GM21447 (cell line): ENCODE results near the gene TSPAN19.
"Not testable (repeated sequence)": the region's sequence is repeated elsewhere in the genome, so short reads cannot be mapped to it uniquely, and the experiment has no call there.

Source experiments
- ATAC-seq: cut with Tn5 transposase; IDR thresholded peaks from one replicate; pipeline ENCODE4 v1.9.1; 2021; ENCODE audit not compliant: unreplicated experiment

The TSPAN19 gene

GRCh38 chr12:85036234-85036707 is at the start of gene TSPAN19, which contains the start of gene LRRIQ1:
TSS of gene TSPAN19 (minus strand) at chr12:85036277. CDS start at chr12:85029946, 6,331 bp downstream.
TSS of gene LRRIQ1 (plus strand) at chr12:85036351. CDS start at chr12:85038177, 1,826 bp downstream.
- ATAC-seq: peak; percentile 99

DNA sequence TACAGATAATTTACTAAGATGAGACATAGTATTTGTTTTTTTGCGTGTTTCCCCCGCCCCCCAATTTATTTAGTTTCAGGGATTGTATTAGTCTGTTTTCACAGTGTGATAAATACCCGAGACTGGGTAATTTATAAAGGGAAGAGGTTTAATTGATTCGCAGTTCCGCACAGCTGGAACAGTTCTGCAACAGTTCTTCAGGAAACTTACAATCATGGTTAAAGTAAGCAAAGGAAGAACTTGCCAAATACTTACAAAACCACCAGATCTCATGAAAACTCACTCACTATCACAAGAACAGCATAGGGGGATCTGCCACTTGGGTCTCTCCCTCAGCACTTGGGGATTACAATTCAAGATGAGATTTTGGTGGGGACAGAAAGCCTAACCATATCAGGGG is 49.0 kb upstream of the TSPAN19 start:
- no peak for ATAC-seq

- ATAC-seq: peak; percentile 79
Measured at GRCh38 chr12:85076688-85077430, 40.8 kb upstream of the TSPAN19 start.

DNA sequence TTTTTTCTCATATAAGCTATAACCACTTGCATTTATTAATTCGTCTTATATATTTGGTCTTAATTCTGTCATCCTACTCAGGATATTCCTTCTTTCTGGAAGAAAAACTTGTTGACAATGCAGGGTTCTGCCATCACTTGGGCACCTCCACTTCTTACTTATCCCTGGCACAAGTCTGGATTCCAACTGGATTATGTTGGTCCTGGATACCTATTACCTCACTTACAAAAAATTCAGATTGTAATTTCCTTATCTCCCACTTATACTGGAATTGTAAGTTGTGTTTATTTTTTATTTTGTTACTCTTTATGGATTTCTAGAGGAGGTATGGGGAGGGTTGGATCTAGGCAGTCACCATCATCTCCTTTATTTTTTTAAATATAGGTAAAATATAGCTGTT is 36.7 kb upstream of the TSPAN19 start:
- ATAC-seq: no peak

- no peak for ATAC-seq
Measured at GRCh38 chr12:85065837-85066482, 29.9 kb upstream of the TSPAN19 start.

DNA sequence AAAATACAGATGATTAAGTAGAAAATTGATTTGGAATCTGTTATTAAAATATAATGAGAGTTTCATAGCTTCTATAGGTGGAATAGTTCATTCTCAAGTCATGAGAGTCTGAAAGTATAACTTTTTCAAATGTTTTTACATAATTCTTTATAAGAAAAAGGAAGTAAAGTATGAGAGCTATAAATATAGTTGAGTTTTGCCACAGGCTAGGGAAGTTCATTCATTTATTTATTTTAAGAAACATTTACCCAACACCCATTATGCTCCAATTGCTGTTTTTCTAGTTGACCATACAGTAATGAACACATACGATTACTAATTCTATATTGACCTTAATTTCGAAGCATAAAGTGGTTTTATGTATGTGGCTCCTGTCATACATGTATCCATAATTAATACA is 24.8 kb upstream of the TSPAN19 start:
- no peak for ATAC-seq

DNA sequence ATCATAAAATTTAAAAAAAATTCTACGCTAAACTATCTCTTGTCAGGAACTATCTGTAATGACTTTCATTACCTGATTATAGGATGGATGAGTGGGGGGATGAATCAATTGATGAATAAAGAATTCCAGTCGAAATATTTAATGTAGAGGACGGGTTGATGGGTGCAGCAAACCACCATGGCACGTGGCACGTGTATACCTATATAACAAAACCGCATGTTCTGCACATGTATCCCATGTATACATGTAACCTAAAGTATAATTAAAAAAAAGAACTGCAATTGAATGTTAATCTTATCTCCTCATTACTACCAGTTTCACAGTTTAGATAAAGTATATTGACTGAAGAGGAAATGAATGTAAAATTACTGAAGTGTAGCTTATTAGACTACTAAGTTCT is 23.5 kb upstream of the TSPAN19 start:
- no peak for ATAC-seq

DNA sequence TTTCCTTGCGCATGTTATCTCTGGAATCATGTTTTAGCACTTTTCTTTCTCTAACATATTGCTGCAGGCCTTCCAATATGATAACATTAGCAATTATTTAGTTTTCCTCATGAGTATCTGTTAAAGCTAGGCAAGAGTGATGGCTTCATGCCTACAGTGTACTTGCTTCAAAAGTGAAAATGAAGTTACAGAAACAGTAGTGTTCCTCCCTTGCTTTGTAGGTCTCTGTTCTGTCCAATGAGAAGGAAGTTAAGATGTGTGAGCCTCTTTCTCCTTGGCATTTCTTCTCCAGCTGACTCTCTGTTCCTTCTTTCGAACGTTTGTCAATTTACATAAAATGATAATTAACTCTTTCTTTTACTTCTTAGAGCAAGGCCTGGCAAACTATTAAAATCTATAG is 22.3 kb upstream of the TSPAN19 start:
- ATAC-seq: no peak

- peak; percentile 94 for ATAC-seq
Measured at GRCh38 chr12:85057370-85057963, 21.4 kb upstream of the TSPAN19 start.

GRCh38 chr12:85043829-85044228 is 7.8 kb upstream of the TSPAN19 start:
- no peak for ATAC-seq

DNA sequence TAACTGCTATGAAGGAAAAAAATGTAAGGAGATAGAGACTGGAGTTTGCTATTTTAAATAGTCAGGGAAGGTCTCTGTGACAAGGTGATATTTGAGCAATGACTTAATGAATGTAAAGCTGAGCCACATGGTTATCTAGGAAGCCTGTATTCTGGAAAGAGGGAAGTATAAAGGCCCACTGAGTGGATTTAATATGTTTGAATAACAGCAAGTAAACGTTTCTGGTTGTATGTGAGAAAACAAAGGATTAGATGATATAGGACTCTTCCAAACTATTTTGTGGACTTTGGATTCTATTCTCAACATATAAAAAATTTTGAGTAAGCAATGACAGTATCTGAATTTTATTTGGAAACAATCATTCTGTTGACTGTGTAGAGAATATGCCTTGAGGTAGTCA is 5.3 kb upstream of the TSPAN19 start:
- no peak for ATAC-seq

DNA sequence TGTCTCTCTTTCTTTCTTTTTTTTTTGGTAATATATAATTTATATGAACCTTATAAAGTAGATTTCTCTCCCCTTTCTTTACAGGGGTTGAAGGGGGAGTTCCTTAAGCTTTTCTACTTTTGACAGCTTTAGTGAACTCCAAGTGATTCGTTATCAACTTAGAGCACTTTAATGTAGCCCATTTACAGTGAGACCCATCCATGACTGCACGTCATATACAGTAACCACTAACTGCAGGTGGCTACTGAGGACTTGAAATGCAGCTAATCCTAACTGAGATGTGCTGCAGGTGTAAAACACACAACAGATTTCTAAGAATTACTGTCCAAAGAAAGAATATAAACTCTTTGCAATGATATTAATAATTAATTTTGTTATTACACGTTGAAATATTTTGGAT is 656 bp upstream of the TSPAN19 start:
- ATAC-seq: no peak

- no peak for ATAC-seq
Measured at GRCh38 chr12:85029456-85029855, 6.6 kb downstream of the TSPAN19 start.

DNA sequence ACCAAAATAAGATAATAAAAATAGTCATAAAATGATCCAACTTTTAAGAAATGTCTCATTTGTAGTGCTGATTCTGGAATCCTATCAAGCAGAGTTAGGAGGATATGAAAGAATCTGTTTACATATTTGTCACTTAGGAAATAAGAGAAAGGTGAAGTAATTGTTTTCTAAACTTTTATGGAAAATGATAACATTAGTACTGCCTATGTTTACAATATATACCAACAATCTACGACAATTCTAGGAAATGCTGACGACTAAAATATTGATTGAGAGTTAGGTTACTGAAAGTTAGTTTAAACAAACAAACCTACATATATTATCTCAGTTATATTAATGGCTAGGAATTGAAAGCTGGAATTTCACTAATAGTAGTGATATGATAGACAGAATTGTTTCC is 18.0 kb downstream of the TSPAN19 start:
- no peak for ATAC-seq

DNA sequence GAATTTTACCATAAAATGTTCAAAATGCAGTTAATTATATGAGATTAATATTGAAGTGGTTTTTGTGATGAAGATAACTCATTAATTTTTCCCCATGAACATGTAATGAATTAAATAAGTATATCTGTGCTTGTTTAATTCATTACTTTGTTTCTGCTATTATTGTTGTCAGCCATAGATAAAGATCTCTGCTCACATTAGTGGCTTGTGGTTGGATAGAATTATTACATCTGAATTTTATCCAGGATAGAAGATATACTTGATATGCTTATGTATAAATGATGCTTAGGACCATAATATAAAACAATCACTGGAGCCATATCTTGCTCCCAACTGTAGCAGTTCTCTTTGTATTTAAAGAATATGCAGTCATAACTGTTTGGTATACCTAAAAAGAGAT is 18.5 kb downstream of the TSPAN19 start:
- ATAC-seq: no peak

GRCh38 chr12:85017133-85017532 is 18.9 kb downstream of the TSPAN19 start:
- ATAC-seq: no peak

GRCh38 chr12:85016413-85016812 is 19.7 kb downstream of the TSPAN19 start:
- no peak for ATAC-seq

DNA sequence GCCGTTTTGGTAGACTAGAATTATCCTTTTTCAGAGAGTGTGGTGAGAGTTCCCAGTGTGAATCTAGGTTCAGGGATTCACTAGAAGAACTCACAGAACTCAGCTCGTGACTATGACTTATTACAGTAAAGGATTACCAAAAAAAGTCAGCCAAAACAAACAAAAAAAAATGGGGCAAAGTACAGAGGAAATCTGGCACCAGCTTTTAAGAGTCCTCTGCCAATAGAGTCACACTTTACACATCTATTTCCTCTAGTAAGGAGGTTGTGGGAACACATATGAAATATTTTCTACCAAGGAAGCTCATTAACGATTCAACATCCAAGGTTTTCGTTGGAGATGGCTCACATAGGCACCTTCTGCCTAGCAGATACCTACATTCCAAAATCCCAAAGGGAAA is 28.2 kb downstream of the TSPAN19 start:
- ATAC-seq: no peak

GRCh38 chr12:85006206-85006605 is 29.9 kb downstream of the TSPAN19 start:
- no peak for ATAC-seq

- ATAC-seq: no peak
Measured at GRCh38 chr12:85005615-85006014, 30.5 kb downstream of the TSPAN19 start.

GRCh38 chr12:85005047-85005446 is 31.0 kb downstream of the TSPAN19 start:
- ATAC-seq: not testable (repeated sequence)

GRCh38 chr12:85004204-85004603 is 31.9 kb downstream of the TSPAN19 start:
- ATAC-seq: no peak
